Measurements from ENCODE around the gene GUCA2B.

GUCA2B gene

DNA sequence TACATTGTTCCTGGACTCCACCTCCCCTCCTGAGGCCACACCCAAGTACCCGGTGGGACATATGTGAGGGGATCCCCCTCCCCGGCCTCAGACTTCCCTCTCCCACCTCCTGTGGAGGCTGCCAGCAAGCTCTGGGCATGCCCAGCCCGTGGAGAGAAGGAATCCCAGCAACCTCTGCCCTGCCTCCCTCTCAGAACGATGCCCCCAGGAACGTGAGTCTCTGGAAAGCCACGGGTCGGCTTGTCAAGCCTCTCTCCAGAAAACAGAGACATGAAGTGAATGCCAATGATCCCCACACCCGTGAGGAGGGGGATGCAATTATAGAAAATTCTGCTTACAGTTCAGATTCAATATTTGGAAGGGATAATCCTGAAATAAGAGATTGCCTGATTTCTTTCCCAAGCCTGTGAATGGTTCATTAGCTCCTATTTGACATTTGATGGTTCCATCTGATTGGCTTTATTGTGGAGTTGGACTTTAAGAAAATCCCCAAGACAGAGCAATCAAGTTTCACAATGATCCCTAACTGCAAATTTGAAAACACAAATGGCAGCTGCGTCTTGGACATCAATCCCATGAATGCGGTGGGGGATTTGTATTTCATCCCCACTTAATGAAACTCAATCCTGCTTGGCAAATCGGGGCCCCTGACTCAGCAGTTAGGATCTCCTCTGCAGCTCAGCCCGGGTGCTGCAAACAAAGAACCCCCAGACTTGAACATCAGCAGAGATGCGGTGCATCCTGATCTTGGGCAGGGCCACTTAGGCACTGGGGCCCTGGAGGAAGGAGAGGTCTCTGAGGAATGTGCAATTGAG is 9.1 kb upstream of the GUCA2B start:
- DNase-seq = no peak

DNA sequence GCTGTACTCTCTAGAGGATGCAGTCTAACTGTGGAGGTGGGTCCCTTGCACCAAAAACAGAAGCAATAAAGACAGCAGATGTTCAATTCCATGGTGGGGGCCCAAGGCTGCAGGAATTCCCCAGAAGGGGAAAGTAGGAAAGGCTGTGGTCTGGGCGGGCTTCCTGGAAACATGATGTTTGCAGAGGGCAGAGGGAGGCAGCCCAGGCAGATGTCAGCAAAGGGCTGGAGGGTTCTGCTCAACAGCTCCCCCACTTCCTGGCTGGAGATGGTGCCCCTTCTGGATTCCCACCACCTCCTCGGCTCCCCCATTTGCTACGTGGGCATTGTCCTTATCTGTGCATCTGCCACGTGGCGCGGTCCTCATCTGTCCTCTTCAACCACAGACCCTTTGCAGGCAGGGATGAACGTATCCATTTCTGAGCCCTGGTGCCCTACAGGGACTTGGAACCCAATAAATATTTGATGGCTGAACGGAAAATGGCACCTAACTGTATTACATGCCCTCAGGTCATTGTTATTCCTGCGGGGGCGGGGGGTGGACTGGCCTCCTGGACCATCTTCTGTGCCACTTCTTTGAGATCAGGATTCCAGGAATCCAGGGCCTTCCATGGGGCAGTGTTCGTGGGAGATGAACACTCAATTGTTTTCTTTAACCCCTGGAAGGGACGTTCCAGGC is 8.4 kb upstream of the GUCA2B start:
- DNase-seq = no peak

DNA sequence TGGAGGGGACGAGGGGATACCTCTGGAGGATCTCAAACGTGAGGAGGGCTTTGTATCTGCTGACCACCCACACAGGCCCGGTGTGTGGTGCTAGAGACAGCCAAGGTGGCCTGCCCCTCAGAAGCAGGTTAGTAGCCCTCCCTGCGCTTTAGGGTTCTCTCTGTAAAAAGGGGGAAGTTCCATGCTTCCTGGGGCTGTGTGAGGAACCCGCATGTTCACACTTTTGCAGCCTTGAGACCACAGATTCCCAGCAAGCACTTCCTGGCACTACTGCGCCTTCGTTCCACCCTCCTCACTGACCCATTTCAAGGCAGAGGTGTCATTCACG is 7.9 kb upstream of the GUCA2B start:
- no peak for DNase-seq

DNA sequence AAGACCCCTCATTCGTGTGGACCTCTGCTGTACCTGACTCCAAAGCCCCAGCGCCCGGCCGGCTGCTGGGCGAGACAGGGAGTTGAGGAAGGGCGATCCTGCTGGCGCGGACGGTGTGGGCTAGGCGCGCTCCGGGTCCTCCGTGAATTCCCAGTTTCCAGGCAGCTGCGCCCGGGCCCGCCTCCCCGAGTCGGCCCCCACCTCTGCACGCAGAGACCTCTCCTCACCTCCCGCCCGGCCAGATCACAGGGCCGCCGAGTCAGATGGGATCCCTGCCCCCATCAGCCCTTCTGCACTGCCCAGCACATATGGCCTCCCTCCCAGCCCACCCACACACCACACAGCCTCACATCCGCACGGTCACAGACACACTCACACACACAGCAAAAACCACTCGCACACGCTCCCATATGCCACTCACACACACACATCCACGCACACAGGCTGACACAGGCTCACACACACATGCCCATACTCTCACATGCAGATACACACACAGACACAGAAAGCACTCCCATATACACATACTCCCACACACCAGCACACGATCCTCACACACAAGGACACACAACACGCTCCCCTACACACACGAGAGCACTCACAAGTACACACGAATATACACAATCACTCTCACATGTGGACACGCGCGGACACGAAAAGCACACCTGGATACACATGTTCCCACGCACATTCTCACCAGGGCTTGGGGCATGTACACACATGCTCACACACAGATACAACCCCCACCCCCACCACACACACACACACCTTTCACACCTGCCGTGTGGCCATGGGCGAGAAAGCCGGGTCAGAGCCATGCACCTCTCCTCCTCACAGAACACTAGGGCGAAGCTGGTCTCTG is 7.2 kb upstream of the GUCA2B start:
- DNase-seq = no peak

- peak; percentile 75 for DNase-seq
These were observed 6.4 kb upstream of the GUCA2B start for GRCh38 chr1:42146626-42147320.

DNA sequence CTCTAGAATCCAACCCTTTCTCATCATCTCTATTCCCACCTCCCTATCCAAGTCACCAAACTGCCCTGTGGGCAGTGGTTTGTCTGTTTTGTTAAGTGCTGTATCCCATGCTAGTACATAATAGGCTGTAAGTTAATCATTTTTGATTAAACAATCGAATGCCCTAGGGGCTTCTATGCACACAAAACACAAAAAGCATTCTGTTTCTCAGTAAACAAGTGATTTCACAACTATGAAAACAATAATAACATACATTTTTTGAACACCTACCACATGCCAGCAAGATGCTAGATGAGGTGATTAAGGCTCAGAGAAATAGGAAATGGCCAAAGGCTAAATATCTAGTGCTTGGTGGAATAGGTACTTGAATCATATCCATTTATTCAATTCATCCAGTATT is 5.0 kb upstream of the GUCA2B start:
- DNase-seq = no peak

- no peak for DNase-seq
These were observed 2.6 kb upstream of the GUCA2B start for GRCh38 chr1:42150651-42151050.

- DNase-seq = no peak
These were observed 1.1 kb upstream of the GUCA2B start for GRCh38 chr1:42152119-42152518.

DNA sequence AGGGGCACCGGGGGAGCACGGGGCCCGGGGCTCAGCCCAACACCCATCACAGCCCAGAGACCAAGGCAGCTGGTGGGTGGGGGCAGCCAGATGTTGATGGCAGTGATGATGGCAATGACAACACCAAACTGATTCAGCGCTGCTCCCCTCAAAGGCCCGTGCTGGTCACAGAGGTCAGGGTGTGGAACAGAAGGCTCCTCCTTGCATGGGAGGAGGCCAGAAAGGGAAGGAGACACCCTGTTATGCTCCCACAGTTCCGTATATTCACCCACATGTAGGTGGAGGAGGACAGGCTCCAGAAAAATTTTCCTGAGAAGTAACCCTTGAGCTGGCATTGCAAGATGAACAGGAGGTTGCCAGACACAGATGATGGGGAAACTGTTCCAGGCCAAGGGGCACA is 414 bp downstream of the GUCA2B start:
- DNase-seq = no peak

DNA sequence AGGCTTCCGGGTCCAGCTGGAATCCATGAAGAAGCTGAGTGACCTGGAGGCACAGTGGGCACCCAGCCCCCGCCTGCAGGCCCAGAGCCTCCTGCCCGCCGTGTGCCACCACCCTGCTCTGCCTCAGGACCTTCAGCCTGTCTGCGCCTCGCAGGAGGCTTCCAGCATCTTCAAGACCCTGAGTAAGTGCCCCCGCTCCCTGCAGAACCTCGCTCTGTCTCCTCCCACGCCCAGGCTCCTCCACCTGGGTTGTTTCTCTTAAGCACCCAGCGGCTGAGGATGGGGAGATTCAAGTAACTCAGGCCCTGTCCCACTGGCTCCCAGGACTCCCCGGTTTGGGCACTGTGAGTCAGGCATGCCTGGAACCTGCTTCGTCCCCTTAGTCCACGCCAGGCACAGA is 1.5 kb downstream of the GUCA2B start:
- no peak for DNase-seq

DNA sequence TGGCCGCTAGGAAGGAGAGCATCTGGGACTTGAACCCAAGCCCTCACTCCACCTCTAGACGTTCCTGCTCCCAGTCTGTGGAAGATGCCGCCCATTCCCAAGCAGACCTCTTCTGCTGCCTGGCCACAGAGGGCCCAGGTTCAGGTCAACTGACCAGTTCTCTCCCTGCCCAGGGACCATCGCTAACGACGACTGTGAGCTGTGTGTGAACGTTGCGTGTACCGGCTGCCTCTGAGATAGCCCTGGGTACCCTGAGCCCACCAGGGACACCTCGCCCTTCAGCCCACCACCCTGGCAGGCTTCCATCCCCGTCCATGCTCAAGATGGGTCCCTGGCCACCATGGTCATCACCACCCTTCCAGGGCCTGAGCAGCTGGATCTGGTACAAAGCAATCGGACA is 2.2 kb downstream of the GUCA2B start:
- no peak for DNase-seq

- no peak for DNase-seq
These were observed 4.5 kb downstream of the GUCA2B start for GRCh38 chr1:42157667-42158066.

DNA sequence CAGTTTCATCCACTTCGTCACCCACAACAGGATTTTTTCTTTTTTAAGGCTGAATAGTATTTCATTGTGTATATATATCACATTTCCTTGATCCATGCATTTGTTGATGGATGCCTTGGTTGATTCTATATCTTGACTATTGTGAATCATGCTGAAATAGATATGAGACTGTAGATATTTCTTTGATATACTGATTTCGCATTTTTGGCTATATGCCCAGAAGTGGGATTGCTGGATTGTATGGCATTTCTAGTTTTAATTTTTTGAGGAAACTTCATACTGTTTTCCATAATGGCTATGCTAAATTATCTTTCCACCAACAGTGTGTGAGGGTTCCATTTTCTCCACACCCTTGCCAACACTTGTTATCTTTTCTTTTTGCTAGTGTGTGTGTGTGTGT is 5.0 kb downstream of the GUCA2B start:
- DNase-seq = no peak

DNA sequence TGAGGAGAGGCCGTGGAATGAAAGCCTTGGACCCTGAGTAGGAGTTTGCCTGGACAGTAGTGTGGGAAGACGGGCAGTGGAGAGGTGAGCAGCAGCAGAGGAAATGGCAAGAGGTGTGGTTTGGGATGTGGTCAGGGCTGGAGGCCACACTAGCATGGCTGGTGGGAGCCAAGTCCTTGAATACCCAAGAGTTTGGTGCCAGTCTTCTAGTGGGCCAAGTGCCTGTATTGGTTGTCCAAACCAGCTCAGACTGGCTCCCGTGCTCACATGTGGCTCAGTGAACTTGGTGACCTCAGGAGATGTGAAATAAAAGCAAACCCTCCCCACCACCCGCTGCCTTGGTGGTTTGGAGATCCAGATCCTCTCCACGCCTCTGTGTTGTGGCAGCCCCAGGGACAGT is 9.0 kb downstream of the GUCA2B start:
- DNase-seq = no peak

DNA sequence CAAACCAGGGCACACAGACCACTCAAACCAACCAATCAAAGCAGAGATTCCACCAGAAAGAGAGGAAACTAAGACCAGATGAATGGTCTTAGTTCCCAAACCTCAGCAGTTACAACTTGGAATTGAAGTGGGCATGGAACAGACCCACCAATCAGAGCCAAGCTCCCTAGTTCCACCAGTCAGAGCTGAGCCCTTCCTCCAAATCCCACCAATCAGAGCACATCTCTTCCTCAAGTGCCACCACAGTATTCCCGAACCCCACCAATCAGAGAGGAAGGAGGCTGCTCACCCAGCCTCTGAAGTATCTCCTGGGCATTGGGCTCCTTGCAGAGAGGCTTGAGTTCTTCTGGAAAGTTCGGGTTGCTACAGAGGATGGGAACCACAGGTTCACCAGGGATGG is 9.9 kb downstream of the GUCA2B start:
- no peak for DNase-seq

GRCh38 chr1:42163536-42164503 is 10.6 kb downstream of the GUCA2B start:
- DNase-seq = no peak

DNA sequence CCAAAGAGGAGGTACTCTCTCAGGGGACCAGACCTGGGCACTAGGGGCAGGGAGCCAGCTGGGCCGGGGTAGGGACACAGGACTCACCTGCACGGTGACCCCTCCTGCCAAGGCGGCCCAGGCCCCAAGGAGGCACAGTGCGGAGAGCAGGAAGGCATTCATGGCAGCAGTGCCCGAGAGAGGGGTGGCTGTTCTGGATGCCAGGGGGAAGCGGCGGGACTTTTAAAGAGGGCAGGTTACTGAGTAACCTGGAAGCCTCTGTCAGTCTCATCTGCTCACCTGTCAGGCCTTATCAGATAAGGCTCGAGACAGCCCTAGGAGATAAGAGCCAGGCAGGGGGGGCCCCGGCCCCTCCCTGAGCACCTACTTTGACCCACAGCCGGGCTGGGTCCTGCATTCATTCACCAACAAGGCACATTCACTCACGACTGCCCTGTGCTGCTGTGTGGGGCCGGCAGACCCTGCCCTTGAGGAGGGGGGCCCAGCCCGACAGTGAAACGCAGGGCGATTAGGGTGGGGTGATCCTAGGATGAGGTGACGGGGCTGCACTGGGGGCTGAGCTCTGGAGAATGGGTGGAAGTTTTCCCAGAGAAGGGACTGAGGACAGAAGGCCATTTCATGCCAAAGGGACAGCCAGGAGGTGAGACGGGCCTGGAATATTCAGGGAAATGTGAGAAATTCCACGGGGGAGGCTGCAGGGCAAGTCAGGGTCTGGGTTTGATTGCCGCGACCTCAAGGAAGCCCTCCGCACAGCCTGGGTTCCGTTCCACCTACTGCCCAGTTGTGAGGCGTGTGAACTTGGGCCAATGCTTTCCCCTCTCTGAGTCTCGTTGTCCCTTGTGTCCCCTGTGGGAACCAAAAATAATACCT is 11.6 kb downstream of the GUCA2B start, which contains the start of gene GUCA2A:
TSS of gene GUCA2A (minus strand) at position 195 of the 870 bp plus-strand sequence. CDS start at position 162, 33 bp downstream.
- no peak for DNase-seq

GRCh38 chr1:42165511-42166210 is 12.5 kb downstream of the GUCA2B start:
- peak; percentile 89 for DNase-seq

DNA sequence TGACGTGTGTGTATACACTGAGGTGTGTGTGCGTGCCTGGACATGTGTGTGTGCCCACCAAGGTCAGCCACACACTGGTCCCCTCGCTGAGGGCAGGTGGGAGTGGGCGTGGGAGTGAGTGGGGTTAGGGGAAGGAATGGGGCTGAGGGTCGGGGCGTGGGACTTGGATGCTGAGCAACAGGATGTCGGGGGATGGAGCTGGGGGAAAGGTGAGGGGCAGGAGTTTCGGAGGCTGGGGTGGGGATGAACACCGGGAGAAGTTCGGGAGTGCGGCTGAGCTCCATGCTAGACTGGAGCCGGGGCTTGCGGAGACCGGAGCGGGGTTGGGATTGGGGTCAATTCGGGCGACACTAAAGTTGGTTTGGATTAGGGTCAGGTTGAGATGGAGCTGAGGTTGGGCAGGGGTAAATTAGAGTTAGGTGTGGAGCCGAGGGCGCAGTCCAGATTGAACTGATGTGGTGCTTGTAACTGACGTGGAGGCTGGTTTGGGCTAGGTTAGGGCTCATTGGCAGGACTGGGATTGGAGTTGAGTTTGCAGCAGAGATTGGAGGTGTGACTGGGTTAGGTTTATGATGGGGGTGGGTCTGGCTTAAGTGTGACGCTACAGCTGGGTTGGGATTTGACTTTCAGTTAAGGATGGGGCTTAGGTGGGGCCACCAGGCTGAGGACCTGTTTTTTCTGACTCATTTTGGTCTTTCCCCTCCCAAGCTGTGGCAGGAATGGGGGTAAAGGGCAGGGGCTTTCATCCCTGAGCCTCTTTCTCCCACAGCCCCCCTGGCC is 14.6 kb downstream of the GUCA2B start:
- no peak for DNase-seq

- no peak for DNase-seq
These were observed 15.1 kb downstream of the GUCA2B start for GRCh38 chr1:42168391-42168670.

Data from NCI-H510A (cell line).